Ovary (tissue), 3 donors: ENCODE data around the gene RNF39.

Experiments used
- POLR2A ChIP-seq: fragments of 450-650 bp; IDR thresholded peaks from one replicate; pipeline ENCODE4 v1.6.1; 2017; ENCODE audit warnings: antibody characterized with exemption, mild to moderate bottlenecking, moderate library complexity
- TF ChIP-seq, protein P1 (sequence below), 3 donors: fragments of 450-650 bp in 2 of 3; fragments of 200-600 bp in 1 of 3; IDR thresholded peaks; one replicate each; pipeline versions ENCODE4 v1.5.1 to v1.8.0; 2016 to 2022; ENCODE audit warnings: antibody characterized with exemption in 3 of 3, mild to moderate bottlenecking in 1 of 3
- donor health status: DM: no; HTN: no; CAD: no.

DNA sequence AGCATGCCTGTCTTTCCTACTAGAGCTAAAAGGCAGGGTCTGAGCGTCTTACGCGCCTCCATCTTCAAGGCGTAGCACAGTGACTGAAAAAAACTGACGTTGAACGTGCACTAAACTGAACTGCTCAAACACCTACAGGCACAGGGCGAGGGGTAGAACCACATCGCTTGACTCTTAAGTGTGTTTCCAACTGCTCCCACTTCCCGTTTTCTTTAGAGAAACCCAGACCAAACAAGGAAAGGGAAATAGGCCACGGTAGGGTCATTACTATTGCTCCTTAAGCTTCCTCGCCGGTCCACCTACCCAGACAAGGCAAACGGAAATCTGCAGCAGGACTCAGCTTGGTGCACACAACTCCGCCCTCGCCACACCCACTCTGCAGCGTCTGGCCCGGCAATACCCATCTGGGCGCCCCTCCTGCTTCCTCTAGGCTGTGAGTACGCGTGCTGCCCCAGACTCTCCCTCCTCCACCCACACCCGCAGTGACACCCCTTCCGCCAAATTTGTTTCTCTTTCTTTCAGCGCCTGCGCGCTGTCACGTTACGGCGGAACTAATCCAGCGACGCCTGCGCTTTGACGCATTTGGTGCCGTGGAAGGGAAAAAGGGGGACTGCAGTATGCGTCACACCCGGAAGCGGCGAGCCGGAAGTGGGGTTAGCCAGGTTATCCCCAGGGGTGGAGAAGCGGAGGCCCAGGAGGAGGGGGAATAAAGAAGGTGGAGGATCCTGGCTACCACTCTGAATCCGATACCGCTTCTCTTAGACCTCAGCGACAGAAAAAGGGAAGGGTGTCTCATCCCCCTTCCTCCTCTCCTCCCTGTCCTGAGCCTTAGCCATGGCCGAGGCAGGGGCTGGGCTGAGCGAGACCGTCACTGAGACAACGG is 8.8 kb downstream of the RNF39 start, which contains the start of gene PPP1R11:
- TF ChIP-seq, protein P1, sequence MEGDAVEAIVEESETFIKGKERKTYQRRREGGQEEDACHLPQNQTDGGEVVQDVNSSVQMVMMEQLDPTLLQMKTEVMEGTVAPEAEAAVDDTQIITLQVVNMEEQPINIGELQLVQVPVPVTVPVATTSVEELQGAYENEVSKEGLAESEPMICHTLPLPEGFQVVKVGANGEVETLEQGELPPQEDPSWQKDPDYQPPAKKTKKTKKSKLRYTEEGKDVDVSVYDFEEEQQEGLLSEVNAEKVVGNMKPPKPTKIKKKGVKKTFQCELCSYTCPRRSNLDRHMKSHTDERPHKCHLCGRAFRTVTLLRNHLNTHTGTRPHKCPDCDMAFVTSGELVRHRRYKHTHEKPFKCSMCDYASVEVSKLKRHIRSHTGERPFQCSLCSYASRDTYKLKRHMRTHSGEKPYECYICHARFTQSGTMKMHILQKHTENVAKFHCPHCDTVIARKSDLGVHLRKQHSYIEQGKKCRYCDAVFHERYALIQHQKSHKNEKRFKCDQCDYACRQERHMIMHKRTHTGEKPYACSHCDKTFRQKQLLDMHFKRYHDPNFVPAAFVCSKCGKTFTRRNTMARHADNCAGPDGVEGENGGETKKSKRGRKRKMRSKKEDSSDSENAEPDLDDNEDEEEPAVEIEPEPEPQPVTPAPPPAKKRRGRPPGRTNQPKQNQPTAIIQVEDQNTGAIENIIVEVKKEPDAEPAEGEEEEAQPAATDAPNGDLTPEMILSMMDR (IDR thresholded peaks at IDR 0.05), result no peak
- peak; percentile 51 for TF ChIP-seq POLR2A
